ENCODE measurements around the gene CRNN.

DNA sequence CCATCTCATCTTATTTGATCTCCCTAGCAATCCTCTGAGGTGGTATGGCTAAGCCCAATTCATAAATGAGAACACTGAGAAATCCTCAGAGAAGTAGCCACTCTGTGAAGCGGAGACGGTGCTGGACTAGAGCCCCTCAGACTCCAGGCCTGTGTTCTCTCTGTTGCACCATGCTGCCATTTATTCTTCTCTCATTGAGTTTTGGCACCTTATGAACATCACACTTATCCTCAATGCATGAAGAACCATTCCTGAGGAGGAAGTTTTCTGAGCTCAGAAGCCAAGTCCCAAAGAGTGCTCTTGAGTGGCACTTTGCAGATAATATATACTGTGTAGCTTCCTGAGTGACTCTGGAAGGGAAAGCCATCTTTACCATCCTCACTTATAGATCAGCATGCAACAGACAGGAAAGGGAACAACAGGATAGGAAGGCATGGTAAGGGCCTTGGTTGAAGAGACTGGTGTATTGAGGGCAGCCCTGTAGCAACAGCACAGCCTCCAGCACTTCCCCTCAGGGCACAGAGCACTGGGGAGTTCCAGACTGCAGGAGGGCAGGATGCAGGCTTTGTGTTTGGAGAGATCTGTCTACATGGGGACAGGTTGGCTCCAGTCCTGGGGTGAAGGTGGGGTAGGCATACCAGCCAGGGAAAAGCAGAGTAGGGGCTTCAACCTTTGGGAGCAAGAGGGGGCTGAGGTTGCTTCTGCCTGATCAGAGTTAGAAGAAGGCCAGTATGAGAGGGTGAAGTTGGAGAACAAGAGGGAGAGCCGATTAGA is 1.6 kb upstream of the CRNN start:
- TF ChIP-seq EP300 (IDR thresholded peaks at IDR 0.05), result no peak
- TF ChIP-seq, protein P1, sequence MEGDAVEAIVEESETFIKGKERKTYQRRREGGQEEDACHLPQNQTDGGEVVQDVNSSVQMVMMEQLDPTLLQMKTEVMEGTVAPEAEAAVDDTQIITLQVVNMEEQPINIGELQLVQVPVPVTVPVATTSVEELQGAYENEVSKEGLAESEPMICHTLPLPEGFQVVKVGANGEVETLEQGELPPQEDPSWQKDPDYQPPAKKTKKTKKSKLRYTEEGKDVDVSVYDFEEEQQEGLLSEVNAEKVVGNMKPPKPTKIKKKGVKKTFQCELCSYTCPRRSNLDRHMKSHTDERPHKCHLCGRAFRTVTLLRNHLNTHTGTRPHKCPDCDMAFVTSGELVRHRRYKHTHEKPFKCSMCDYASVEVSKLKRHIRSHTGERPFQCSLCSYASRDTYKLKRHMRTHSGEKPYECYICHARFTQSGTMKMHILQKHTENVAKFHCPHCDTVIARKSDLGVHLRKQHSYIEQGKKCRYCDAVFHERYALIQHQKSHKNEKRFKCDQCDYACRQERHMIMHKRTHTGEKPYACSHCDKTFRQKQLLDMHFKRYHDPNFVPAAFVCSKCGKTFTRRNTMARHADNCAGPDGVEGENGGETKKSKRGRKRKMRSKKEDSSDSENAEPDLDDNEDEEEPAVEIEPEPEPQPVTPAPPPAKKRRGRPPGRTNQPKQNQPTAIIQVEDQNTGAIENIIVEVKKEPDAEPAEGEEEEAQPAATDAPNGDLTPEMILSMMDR (IDR thresholded peaks at IDR 0.05), result no peak
- no peak for TF ChIP-seq POLR2A (IDR thresholded peaks at IDR 0.05)
- TF ChIP-seq POLR2AphosphoS5 (IDR thresholded peaks at IDR 0.05), result no peak

Measured in sigmoid colon (tissue), 4 donors.